ENCODE measurements around the gene CDK14.

The CDK14 gene

DNA sequence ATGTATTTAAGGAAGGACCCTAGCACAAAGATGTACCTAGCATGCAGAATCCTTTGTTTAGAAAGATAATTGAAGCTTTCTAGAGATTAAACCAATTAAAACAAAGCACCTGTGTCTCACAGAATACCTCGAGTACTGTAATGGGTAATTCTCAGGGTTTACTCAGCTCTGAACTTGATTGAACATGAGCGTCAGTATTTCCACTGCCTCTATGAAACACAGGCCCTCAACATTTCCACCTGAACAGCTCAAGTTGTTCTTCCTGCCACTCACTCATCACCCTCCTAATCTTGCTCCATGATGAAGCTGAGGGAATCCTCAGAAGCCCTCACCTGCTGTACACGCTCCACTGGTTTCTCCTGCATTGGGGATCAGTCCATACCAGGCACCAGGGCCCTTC, 634.4 kb downstream of the CDK14 start:
- Histone ChIP-seq H3K4me1 (ENCODE audit: insufficient read depth, low read length) (no peaks in the 10 kb centered on the region), H3K36me3 (ENCODE audit: insufficient read depth, low read length) (no peaks in the 10 kb centered on the region), H3K27me3 (ENCODE audit: insufficient read depth, low read length, poor library complexity) (peaks cover 2% of the 10 kb centered on the region), H3K9me3 (ENCODE audit: insufficient read depth, low read length, severe bottlenecking) (no peaks in the 10 kb centered on the region), H3K27ac (ENCODE audit: low read length) (no peak overlapping the region), H3K9ac (ENCODE audit: low read depth, low read length) (no peak overlapping the region), H3K4me2 (ENCODE audit: insufficient read depth, low read length) (no peak overlapping the region), H3K4me3 (ENCODE audit: low read depth in 1 of 2, low read length in 2 of 2) (no peak overlapping the region), H4K20me1 (ENCODE audit: insufficient read depth, low read length) (no peaks in the 10 kb centered on the region), H2AFZ (ENCODE audit: low read depth, low read length) (no peak overlapping the region), H3K79me2 (ENCODE audit: insufficient read depth, low read length) (no peaks in the 10 kb centered on the region)
- ATAC-seq (ENCODE audit: insufficient read depth, low read depth) (no peak), DNase-seq (no peak)
- TF ChIP-seq, protein P1, sequence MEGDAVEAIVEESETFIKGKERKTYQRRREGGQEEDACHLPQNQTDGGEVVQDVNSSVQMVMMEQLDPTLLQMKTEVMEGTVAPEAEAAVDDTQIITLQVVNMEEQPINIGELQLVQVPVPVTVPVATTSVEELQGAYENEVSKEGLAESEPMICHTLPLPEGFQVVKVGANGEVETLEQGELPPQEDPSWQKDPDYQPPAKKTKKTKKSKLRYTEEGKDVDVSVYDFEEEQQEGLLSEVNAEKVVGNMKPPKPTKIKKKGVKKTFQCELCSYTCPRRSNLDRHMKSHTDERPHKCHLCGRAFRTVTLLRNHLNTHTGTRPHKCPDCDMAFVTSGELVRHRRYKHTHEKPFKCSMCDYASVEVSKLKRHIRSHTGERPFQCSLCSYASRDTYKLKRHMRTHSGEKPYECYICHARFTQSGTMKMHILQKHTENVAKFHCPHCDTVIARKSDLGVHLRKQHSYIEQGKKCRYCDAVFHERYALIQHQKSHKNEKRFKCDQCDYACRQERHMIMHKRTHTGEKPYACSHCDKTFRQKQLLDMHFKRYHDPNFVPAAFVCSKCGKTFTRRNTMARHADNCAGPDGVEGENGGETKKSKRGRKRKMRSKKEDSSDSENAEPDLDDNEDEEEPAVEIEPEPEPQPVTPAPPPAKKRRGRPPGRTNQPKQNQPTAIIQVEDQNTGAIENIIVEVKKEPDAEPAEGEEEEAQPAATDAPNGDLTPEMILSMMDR (IDR thresholded peaks at IDR 0.05; ENCODE audit: borderline replicate concordance, extremely low read depth, low read length, poor library complexity, severe bottlenecking) = no peak

DNA sequence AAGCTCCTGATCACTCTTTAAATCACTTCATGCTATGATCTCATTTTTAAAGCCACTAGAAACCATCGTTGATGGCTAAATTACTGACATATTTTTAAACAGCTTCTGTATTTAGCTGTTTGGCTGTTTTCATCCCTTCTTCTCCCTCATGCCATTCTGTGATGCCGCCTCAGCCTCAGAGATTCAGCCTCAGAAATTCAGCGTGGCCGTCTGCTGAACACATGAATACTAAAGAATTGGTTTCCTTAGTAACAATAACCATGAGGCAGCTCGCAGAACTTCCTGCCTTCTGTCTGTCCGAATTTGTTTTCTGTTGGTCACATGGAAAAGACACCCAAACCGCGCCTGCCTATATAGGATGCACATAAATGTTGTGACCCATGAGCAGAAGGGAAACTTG, 637.1 kb downstream of the CDK14 start:
- TF ChIP-seq EZH2 (IDR thresholded peaks at IDR 0.05; ENCODE audit: borderline replicate concordance, low read depth, low read length, severe bottlenecking) = no peak
- TF ChIP-seq, protein P1 (IDR thresholded peaks at IDR 0.05; ENCODE audit: borderline replicate concordance, extremely low read depth, low read length, poor library complexity, severe bottlenecking) = no peak
- DNase-seq = no peak
- no peak for ATAC-seq (ENCODE audit: insufficient read depth, low read depth)
- H4K20me1 ChIP-seq (ENCODE audit: insufficient read depth, low read length) = no peaks in the 10 kb centered on the region
- H3K36me3 ChIP-seq (ENCODE audit: insufficient read depth, low read length) = no peaks in the 10 kb centered on the region
- H3K9ac ChIP-seq (ENCODE audit: low read depth, low read length) = no peak overlapping the region
- H3K4me3 ChIP-seq (ENCODE audit: low read depth in 1 of 2, low read length in 2 of 2) = no peak overlapping the region
- H3K79me2 ChIP-seq (ENCODE audit: insufficient read depth, low read length) = no peaks in the 10 kb centered on the region
- no peak overlapping the region for H3K4me2 ChIP-seq (ENCODE audit: insufficient read depth, low read length)
- no peak overlapping the region for H3K27ac ChIP-seq (ENCODE audit: low read length)
- no peaks in the 10 kb centered on the region for H3K9me3 ChIP-seq (ENCODE audit: insufficient read depth, low read length, severe bottlenecking)
- peaks cover 10% of the 10 kb centered on the region for H3K27me3 ChIP-seq (ENCODE audit: insufficient read depth, low read length, poor library complexity)
- H2AFZ ChIP-seq (ENCODE audit: low read depth, low read length) = no peak overlapping the region
- H3K4me1 ChIP-seq (ENCODE audit: insufficient read depth, low read length) = no peaks in the 10 kb centered on the region

DNA sequence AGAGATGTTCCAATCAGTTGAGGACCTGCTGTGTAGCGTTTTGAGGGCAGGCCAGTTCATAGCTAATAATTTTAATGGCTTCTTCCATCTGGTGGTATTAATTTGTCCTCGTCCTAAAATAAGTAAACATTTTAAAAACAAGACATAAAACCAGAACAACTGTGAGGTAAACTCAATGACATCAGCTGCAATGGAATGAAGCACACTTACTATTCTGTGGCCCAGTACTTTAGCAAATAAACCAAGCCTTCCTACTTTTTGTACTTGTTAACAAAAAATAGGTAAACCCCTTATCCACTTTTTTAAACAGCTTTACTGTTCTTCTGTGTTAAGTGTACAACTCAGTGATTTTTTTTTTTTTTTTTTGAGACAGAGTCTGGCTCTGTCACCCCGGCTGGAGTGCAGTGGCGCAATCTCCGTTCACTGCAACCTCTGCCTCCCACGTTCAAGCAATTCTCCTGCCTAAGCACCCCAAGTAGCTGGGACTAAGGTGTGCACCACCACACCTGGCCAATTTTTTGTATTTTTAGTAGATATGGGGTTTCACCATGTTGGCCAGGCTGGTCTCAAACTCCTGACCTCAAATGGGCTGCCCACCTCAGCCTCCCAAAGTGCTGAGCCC, 639.2 kb downstream of the CDK14 start:
- Histone ChIP-seq H3K9ac (ENCODE audit: low read depth, low read length) (no peak overlapping the region), H3K4me1 (ENCODE audit: insufficient read depth, low read length) (no peaks in the 10 kb centered on the region), H3K27me3 (ENCODE audit: insufficient read depth, low read length, poor library complexity) (peaks cover 10% of the 10 kb centered on the region), H3K36me3 (ENCODE audit: insufficient read depth, low read length) (no peaks in the 10 kb centered on the region), H3K4me3 (ENCODE audit: low read depth in 1 of 2, low read length in 2 of 2) (no peak overlapping the region), H4K20me1 (ENCODE audit: insufficient read depth, low read length) (no peaks in the 10 kb centered on the region), H2AFZ (ENCODE audit: low read depth, low read length) (no peak overlapping the region), H3K4me2 (ENCODE audit: insufficient read depth, low read length) (no peak overlapping the region), H3K27ac (ENCODE audit: low read length) (no peak overlapping the region), H3K9me3 (ENCODE audit: insufficient read depth, low read length, severe bottlenecking) (no peaks in the 10 kb centered on the region), H3K79me2 (ENCODE audit: insufficient read depth, low read length) (no peaks in the 10 kb centered on the region)
- TF ChIP-seq EZH2 (IDR thresholded peaks at IDR 0.05; ENCODE audit: borderline replicate concordance, low read depth, low read length, severe bottlenecking) = no peak
- TF ChIP-seq, protein P1 (IDR thresholded peaks at IDR 0.05; ENCODE audit: borderline replicate concordance, extremely low read depth, low read length, poor library complexity, severe bottlenecking) = no peak
- DNase-seq = no peak
- ATAC-seq (ENCODE audit: insufficient read depth, low read depth) = no peak

DNA sequence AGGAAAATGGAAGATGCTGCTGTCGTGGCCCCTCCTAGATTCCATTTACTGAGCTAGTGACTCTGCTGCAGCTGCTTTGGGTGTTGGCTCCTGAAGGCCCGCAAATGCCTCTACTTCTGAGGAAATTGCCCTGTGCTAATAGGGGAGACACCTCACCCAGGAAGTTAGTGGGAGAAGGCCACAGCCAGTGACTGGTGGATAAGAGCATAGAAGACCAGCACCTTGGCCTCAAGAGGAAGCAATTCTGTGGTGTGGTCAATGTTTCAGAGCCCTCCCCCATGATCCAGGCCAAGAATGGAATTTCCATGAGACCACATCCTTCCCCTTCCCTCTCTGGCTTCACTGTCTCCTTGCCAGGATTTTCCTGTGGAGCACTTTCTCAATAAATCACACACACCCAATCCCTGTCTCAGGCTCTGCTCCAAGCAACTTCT, 643.1 kb downstream of the CDK14 start:
- H3K9ac ChIP-seq (ENCODE audit: low read depth, low read length) = no peak overlapping the region
- peaks cover 9% of the 10 kb centered on the region for H3K27me3 ChIP-seq (ENCODE audit: insufficient read depth, low read length, poor library complexity)
- H4K20me1 ChIP-seq (ENCODE audit: insufficient read depth, low read length) = no peaks in the 10 kb centered on the region
- no peak overlapping the region for H3K4me2 ChIP-seq (ENCODE audit: insufficient read depth, low read length)
- ATAC-seq (ENCODE audit: insufficient read depth, low read depth) (no peak), DNase-seq (no peak)
- H3K27ac ChIP-seq (ENCODE audit: low read length) = no peak overlapping the region
- no peak overlapping the region for H3K4me3 ChIP-seq (ENCODE audit: low read depth in 1 of 2, low read length in 2 of 2)
- no peaks in the 10 kb centered on the region for H3K36me3 ChIP-seq (ENCODE audit: insufficient read depth, low read length)
- H2AFZ ChIP-seq (ENCODE audit: low read depth, low read length) = no peak overlapping the region
- no peaks in the 10 kb centered on the region for H3K79me2 ChIP-seq (ENCODE audit: insufficient read depth, low read length)
- H3K9me3 ChIP-seq (ENCODE audit: insufficient read depth, low read length, severe bottlenecking) = no peaks in the 10 kb centered on the region
- no peaks in the 10 kb centered on the region for H3K4me1 ChIP-seq (ENCODE audit: insufficient read depth, low read length)
- no peak for TF ChIP-seq EZH2 (IDR thresholded peaks at IDR 0.05; ENCODE audit: borderline replicate concordance, low read depth, low read length, severe bottlenecking)
- TF ChIP-seq, protein P1 (IDR thresholded peaks at IDR 0.05; ENCODE audit: borderline replicate concordance, extremely low read depth, low read length, poor library complexity, severe bottlenecking) = no peak

Data from DND-41 (cell line).